SK-N-MC (cell line): ENCODE data around the gene VAMP5.

Experiments
- EZH2 ChIP-seq: fragments of 200-600 bp; sonication (generic); IDR thresholded peaks from one replicate; pipeline ENCODE4 v1.6.1; 2017; ENCODE audit warnings: antibody characterized with exemption
- POLR2AphosphoS5 ChIP-seq: IDR thresholded peaks from 2 replicates; pipeline ENCODE4 v1.6.1; 2012; ENCODE audit warnings: mild to moderate bottlenecking, low read depth, low read length, borderline replicate concordance

DNA sequence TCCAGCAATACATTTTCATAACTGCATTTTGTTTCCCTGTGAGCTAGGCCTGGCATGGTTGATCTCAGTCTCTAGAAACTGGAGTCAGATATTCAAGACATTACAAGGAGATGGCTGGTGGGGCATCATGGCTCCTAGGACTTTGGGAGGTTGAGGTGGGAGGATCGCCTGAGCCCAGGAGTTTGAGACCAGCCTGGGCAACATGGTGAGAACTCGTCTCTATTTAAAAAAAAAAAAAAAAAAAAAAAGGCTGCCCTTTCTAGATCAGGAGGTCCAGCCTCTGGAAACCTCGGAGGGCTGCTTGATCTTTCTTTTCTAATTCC, 7.2 kb upstream of the VAMP5 start:
- TF ChIP-seq EZH2: no peak
- no peak for TF ChIP-seq POLR2AphosphoS5
